ENCODE measurements around the gene ZSWIM5. TPM values are rescaled to one million over a fixed set of nuclear protein-coding genes. Genes with fewer than 3 reads are reported as not detected.

The ZSWIM5 gene
- total RNA-seq, 4 donors from 2014 or later: 12.3 to 38.2 (median 13.7) TPM

DNA sequence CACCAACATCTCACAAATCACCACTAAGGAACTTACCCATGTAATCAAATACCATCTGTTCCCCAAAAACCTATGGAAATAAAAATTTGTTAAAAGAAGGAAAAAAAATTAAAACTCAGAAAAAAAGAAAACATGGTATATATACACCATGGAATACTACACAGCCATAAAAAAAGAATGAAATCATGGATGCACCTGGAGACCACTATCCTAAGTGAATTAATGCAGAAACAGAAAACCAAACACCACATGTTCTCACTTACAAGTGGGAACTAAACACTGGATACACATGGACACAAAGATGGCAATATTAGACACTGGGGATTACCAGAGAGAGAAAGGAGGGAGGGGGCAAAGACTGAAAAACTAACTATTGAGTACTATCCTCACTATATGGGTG is 50.4 kb downstream of the ZSWIM5 start:
- Histone ChIP-seq H3K9me3 (no peaks in the 10 kb centered on the region), H3K27me3 (no peaks in the 10 kb centered on the region), H3K36me3 (no peaks in the 10 kb centered on the region), H3K27ac (no peak overlapping the region), H3K4me3 (no peak overlapping the region), H3K4me1 (peaks cover 0 to 7% (median 0%) of the 10 kb centered on the region in 4 donors)
- intact Hi-C loops (cut with DNase I; ENCODE audit: low total_unique reads) (no loop called here), in situ Hi-C loops (cut with MboI; ENCODE audit: low pct_ligation_motif_present in 1 of 4, low pct_unique_long_range_greater_than_20kb in 1 of 4, low sequenced_read_pairs in 3 of 4) (no loop called here)
- TF ChIP-seq POLR2AphosphoS5 (IDR thresholded peaks at IDR 0.05) (no peak), POLR2A (IDR thresholded peaks at IDR 0.05) (no peak), EP300 (IDR thresholded peaks at IDR 0.05; ENCODE audit: low read depth) (no peak)
- TF ChIP-seq, protein P1, sequence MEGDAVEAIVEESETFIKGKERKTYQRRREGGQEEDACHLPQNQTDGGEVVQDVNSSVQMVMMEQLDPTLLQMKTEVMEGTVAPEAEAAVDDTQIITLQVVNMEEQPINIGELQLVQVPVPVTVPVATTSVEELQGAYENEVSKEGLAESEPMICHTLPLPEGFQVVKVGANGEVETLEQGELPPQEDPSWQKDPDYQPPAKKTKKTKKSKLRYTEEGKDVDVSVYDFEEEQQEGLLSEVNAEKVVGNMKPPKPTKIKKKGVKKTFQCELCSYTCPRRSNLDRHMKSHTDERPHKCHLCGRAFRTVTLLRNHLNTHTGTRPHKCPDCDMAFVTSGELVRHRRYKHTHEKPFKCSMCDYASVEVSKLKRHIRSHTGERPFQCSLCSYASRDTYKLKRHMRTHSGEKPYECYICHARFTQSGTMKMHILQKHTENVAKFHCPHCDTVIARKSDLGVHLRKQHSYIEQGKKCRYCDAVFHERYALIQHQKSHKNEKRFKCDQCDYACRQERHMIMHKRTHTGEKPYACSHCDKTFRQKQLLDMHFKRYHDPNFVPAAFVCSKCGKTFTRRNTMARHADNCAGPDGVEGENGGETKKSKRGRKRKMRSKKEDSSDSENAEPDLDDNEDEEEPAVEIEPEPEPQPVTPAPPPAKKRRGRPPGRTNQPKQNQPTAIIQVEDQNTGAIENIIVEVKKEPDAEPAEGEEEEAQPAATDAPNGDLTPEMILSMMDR (IDR thresholded peaks at IDR 0.05): no peak
- DNase-seq: no peak

DNA sequence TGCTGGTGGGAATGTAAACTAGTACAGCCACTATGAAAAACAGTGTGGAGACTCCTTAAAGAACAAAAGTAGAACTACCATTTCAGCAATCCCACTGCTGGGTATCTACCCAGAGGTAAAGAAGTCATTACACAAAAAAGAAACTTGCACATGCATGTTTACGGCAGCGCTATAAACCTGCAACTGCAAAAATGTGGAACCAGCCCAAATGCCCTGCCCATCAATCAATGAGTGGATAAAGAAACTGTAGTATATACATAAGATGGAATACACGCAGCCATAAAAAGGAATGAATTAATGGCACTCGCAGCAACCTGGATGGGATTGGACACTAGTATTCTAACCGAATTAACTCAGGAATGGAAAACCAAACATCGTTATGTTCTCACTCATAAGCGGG is 51.0 kb downstream of the ZSWIM5 start:
- peaks cover 0 to 7% (median 0%) of the 10 kb centered on the region in 4 donors for H3K4me1 ChIP-seq
- 58 to 59% methylated on average over 7 of the region's 7 CpGs for WGBS, 2 donors (ENCODE audit: low coverage in 1 of 2)
- no peaks in the 10 kb centered on the region for H3K36me3 ChIP-seq
- intact Hi-C loops (cut with DNase I; ENCODE audit: low total_unique reads) (no loop called here), in situ Hi-C loops (cut with MboI; ENCODE audit: low pct_ligation_motif_present in 1 of 4, low pct_unique_long_range_greater_than_20kb in 1 of 4, low sequenced_read_pairs in 3 of 4) (no loop called here)
- H3K4me3 ChIP-seq: no peak overlapping the region
- H3K9me3 ChIP-seq: no peaks in the 10 kb centered on the region
- no peaks in the 10 kb centered on the region for H3K27me3 ChIP-seq
- TF ChIP-seq, protein P1 (IDR thresholded peaks at IDR 0.05): no peak
- TF ChIP-seq EP300 (IDR thresholded peaks at IDR 0.05; ENCODE audit: low read depth): no peak
- TF ChIP-seq POLR2A (IDR thresholded peaks at IDR 0.05): no peak
- no peak for TF ChIP-seq POLR2AphosphoS5 (IDR thresholded peaks at IDR 0.05)
- no peak overlapping the region for H3K27ac ChIP-seq
- peak; percentile 50 for DNase-seq

DNA sequence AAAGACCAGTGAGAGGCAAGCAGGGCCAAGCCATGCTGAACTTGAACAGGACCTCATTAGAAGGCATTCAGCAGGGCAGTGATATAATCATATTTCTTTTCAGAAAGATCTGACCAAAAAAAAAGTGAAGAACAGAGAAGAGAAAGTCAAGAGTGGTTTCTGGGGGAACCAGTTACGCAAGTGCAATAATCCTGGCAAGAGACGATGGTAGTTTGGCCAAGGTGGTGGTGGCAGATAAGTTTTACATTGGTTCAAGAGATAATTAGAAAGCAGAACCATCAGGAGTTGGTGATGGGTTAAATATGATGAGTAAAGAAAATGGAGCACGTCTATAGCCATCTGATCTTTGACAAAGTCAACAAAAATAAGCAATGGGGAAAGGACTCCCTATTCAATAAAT is 54.3 kb downstream of the ZSWIM5 start:
- Histone ChIP-seq H3K9me3 (no peaks in the 10 kb centered on the region), H3K27me3 (no peaks in the 10 kb centered on the region), H3K27ac (no peak overlapping the region), H3K4me3 (no peak overlapping the region), H3K36me3 (no peaks in the 10 kb centered on the region), H3K4me1 (peaks cover 0 to 7% (median 0%) of the 10 kb centered on the region in 4 donors)
- TF ChIP-seq EP300 (IDR thresholded peaks at IDR 0.05; ENCODE audit: low read depth): no peak
- no peak for TF ChIP-seq POLR2A (IDR thresholded peaks at IDR 0.05)
- TF ChIP-seq, protein P1 (IDR thresholded peaks at IDR 0.05): no peak
- no peak for TF ChIP-seq POLR2AphosphoS5 (IDR thresholded peaks at IDR 0.05)
- in situ Hi-C loops (cut with MboI; ENCODE audit: low pct_ligation_motif_present in 1 of 4, low pct_unique_long_range_greater_than_20kb in 1 of 4, low sequenced_read_pairs in 3 of 4) (no loop called here), intact Hi-C loops (cut with DNase I; ENCODE audit: low total_unique reads) (no loop called here)
- WGBS, 2 donors (ENCODE audit: low coverage in 1 of 2): 52 to 66% methylated on average over 3 of the region's 3 CpGs
- no peak for DNase-seq

DNA sequence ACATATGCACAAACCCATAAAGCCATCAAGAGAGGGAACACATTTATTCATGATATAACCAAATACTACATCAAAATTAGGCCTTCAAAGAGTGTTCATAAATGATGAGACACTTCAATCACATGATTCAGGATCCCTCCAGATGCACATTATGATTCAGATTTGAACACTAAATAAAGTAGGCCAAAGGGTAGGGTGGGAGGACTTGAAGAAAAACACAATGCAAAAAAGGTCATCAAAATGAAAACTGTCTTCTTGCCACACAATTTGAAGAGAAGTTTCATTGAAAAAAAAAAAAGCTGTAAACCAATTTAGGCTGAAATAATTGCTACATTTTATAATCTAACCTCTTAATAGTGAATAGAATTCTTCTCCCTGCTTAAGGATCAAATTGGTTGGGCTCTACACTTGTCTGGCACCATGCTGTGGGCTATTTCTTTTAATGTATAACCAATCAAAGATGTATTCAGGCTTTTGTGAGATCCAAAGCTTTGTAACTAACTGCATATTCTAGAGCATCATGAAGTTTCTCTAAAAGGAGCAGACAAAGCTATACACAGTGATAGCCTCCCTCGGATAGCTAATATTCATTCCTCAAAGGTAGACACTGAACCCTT is 58.1 kb downstream of the ZSWIM5 start:
- intact Hi-C loops (cut with DNase I; ENCODE audit: low total_unique reads): no loop called here

More for the DNA sequence above, 58.1 kb downstream of the ZSWIM5 start:
- no peak overlapping the region for H3K4me3 ChIP-seq
- DNase-seq: no peak
- H3K27me3 ChIP-seq: no peaks in the 10 kb centered on the region
- H3K27ac ChIP-seq: no peak overlapping the region
- in situ Hi-C loops (cut with MboI; ENCODE audit: low pct_ligation_motif_present in 1 of 4, low pct_unique_long_range_greater_than_20kb in 1 of 4, low sequenced_read_pairs in 3 of 4): no loop called here
- H3K36me3 ChIP-seq: no peaks in the 10 kb centered on the region
- H3K9me3 ChIP-seq: no peaks in the 10 kb centered on the region
- TF ChIP-seq, protein P1 (IDR thresholded peaks at IDR 0.05): no peak
- TF ChIP-seq EP300 (IDR thresholded peaks at IDR 0.05; ENCODE audit: low read depth): no peak
- TF ChIP-seq POLR2AphosphoS5 (IDR thresholded peaks at IDR 0.05): no peak
- no peak for TF ChIP-seq POLR2A (IDR thresholded peaks at IDR 0.05)
- WGBS, 2 donors (ENCODE audit: low coverage in 1 of 2): 95 to 100% methylated on average over 1 of the region's 1 CpG
- peaks cover 0 to 7% (median 0%) of the 10 kb centered on the region in 4 donors for H3K4me1 ChIP-seq

All from transverse colon (tissue), 4 donors.